ENCODE data around the gene TSPEAR. TPM values are rescaled to one million over a fixed set of nuclear protein-coding genes. Genes with fewer than 3 reads are reported as not detected.
A peak's percentile ranks its signal among the peaks of the same experiment; 100 is the strongest.

TSPEAR gene
- total and polyA plus RNA-seq, 9 of the 15 experiments (the other 6 are each of a cell fraction or from before 2014, with no cell fraction given) = not detected

DNA sequence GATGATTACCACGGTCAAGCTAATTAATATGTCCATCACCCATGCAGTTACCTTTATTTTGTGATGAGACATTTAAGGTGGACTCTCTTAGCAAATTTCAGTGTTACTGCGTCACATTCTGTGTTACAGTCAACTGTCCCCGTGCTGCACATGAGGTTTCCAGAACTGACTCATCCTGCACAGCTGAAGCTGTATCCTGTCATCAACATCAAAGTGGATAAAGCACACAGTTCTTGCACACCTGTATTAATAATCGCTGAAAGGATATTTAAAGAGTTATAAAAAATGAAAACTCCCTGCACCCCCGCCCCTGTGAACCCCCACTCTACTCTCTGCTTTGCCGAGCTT lies 127.6 kb downstream of the TSPEAR start (continued):
- no peak for TF ChIP-seq ZNF79 (CRISPR knock-in tag; IDR thresholded peaks at IDR 0.05; ENCODE audit: low read depth)
- 0 out of 2 replicates have a peak, but pooled peaks have one; percentile 10 for TF ChIP-seq JUND (IDR thresholded peaks at IDR 0.05; ENCODE audit: borderline replicate concordance, low read depth, low read length)
- peak; percentile 39; the same call in 1 of the 3 replicates for TF ChIP-seq JUND (tag; IDR thresholded peaks at IDR 0.05; ENCODE audit: borderline replicate concordance, low read depth, low read length)
- TF ChIP-seq, protein P1, sequence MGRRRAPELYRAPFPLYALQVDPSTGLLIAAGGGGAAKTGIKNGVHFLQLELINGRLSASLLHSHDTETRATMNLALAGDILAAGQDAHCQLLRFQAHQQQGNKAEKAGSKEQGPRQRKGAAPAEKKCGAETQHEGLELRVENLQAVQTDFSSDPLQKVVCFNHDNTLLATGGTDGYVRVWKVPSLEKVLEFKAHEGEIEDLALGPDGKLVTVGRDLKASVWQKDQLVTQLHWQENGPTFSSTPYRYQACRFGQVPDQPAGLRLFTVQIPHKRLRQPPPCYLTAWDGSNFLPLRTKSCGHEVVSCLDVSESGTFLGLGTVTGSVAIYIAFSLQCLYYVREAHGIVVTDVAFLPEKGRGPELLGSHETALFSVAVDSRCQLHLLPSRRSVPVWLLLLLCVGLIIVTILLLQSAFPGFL (CRISPR knock-in tag; IDR thresholded peaks at IDR 0.05) = no peak
- TF ChIP-seq, protein P2, sequence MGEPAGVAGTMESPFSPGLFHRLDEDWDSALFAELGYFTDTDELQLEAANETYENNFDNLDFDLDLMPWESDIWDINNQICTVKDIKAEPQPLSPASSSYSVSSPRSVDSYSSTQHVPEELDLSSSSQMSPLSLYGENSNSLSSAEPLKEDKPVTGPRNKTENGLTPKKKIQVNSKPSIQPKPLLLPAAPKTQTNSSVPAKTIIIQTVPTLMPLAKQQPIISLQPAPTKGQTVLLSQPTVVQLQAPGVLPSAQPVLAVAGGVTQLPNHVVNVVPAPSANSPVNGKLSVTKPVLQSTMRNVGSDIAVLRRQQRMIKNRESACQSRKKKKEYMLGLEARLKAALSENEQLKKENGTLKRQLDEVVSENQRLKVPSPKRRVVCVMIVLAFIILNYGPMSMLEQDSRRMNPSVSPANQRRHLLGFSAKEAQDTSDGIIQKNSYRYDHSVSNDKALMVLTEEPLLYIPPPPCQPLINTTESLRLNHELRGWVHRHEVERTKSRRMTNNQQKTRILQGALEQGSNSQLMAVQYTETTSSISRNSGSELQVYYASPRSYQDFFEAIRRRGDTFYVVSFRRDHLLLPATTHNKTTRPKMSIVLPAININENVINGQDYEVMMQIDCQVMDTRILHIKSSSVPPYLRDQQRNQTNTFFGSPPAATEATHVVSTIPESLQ (CRISPR knock-in tag; IDR thresholded peaks at IDR 0.05) = no peak
- no peak for TF ChIP-seq PTTG1 (tag; IDR thresholded peaks at IDR 0.05; ENCODE audit: low read depth)
- TF ChIP-seq, protein P3, sequence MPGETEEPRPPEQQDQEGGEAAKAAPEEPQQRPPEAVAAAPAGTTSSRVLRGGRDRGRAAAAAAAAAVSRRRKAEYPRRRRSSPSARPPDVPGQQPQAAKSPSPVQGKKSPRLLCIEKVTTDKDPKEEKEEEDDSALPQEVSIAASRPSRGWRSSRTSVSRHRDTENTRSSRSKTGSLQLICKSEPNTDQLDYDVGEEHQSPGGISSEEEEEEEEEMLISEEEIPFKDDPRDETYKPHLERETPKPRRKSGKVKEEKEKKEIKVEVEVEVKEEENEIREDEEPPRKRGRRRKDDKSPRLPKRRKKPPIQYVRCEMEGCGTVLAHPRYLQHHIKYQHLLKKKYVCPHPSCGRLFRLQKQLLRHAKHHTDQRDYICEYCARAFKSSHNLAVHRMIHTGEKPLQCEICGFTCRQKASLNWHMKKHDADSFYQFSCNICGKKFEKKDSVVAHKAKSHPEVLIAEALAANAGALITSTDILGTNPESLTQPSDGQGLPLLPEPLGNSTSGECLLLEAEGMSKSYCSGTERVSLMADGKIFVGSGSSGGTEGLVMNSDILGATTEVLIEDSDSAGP (CRISPR knock-in tag; IDR thresholded peaks at IDR 0.05) = no peak
- TF ChIP-seq KLF10 (CRISPR knock-in tag; IDR thresholded peaks at IDR 0.05) = no peak
- TF ChIP-seq NFE2L1 (tag; IDR thresholded peaks at IDR 0.05; ENCODE audit: borderline replicate concordance, low read depth) = no peak
- TF ChIP-seq STAT5A (IDR thresholded peaks at IDR 0.05; ENCODE audit: borderline replicate concordance, low read length) = no peak
